Measurements from ENCODE around the gene MLIP. TPM values are rescaled to one million over a fixed set of nuclear protein-coding genes. Genes with fewer than 3 reads are reported as not detected.

The MLIP gene
- total and polyA plus RNA-seq, 2 of the 13 experiments (the other 11 are each of a cell fraction or from before 2014, with no cell fraction given): 0.08 to 0.33 TPM

GRCh38 chr6:54095723-54096122 is 15.5 kb upstream of the MLIP start:
- Histone ChIP-seq H4K20me1 (ENCODE audit: insufficient read depth, low read length) (no peaks in the 10 kb centered on the region), H3K4me2 (ENCODE audit: low read depth, low read length) (no peak overlapping the region), H3K79me2 (ENCODE audit: insufficient read depth, low read length) (no peaks in the 10 kb centered on the region), H3K27me3 (ENCODE audit: control insufficient read depth in 1 of 2, insufficient read depth in 2 of 2, low read length in 2 of 2) (no peaks in the 10 kb centered on the region), H3K9me3 (ENCODE audit: low read length) (no peaks in the 10 kb centered on the region), H3K36me3 (replicated peaks in 1 of 2; ENCODE audit: control insufficient read depth in 1 of 2, insufficient read depth in 2 of 2, low read length in 2 of 2) (no peaks in the 10 kb centered on the region), H3K9ac (ENCODE audit: insufficient read depth, low read depth, low read length) (no peak overlapping the region), H3K4me3 (replicated peaks in 1 of 3; ENCODE audit: insufficient read depth in 1 of 3, low read depth in 2 of 3, low read length in 3 of 3) (no peak overlapping the region), H2AFZ (ENCODE audit: low read length) (no peak overlapping the region), H3K27ac (ENCODE audit: extremely low read length, insufficient read depth, low read length) (no peak overlapping the region), H3K4me1 (ENCODE audit: insufficient read depth, low read length) (peaks cover 18% of the 10 kb centered on the region)
- FAIRE-seq (no peak), ATAC-seq (no peak), DNase-seq (ENCODE audit: low spot score) (no peak)
- ChIA-PET POLR2A (no interaction called here), CTCF (ENCODE audit: low intra/inter-chr PET ratio, low total read pairs) (no interaction called here)
- in situ Hi-C loops (cut with HindIII; ENCODE audit: extremely low pct_ligation_motif_present, low pct_unique_long_range_greater_than_20kb) (no loop called here), intact Hi-C loops (cut with micrococcal nuclease; ENCODE audit: unreplicated experiment) (no loop called here)
- BruUV-seq (replicated peaks): no TSS peak
- WGBS (ENCODE audit: low lambda C conversion rate): 82% methylated on average over 4 of the region's 4 CpGs
- TF ChIP-seq TARDBP (CRISPR knock-in tag; IDR thresholded peaks at IDR 0.05) (no peak), ZNF430 (CRISPR knock-in tag; IDR thresholded peaks at IDR 0.05) (no peak), NFAT5 (CRISPR knock-in tag; IDR thresholded peaks at IDR 0.05) (no peak), ISX (CRISPR knock-in tag; conservative IDR thresholded peaks at IDR 0.05) (no peak), RFXAP (CRISPR knock-in tag; IDR thresholded peaks at IDR 0.05; ENCODE audit: borderline replicate concordance) (no peak), ZNF616 (CRISPR knock-in tag; IDR thresholded peaks at IDR 0.05; ENCODE audit: low read depth) (no peak), RFX1 (IDR thresholded peaks at IDR 0.05) (no peak)
- TF ChIP-seq, protein P1, sequence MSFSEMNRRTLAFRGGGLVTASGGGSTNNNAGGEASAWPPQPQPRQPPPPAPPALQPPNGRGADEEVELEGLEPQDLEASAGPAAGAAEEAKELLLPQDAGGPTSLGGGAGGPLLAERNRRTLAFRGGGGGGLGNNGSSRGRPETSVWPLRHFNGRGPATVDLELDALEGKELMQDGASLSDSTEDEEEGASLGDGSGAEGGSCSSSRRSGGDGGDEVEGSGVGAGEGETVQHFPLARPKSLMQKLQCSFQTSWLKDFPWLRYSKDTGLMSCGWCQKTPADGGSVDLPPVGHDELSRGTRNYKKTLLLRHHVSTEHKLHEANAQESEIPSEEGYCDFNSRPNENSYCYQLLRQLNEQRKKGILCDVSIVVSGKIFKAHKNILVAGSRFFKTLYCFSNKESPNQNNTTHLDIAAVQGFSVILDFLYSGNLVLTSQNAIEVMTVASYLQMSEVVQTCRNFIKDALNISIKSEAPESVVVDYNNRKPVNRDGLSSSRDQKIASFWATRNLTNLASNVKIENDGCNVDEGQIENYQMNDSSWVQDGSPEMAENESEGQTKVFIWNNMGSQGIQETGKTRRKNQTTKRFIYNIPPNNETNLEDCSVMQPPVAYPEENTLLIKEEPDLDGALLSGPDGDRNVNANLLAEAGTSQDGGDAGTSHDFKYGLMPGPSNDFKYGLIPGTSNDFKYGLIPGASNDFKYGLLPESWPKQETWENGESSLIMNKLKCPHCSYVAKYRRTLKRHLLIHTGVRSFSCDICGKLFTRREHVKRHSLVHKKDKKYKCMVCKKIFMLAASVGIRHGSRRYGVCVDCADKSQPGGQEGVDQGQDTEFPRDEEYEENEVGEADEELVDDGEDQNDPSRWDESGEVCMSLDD (CRISPR knock-in tag; IDR thresholded peaks at IDR 0.05; ENCODE audit: borderline replicate concordance): no peak
